ENCODE measurements around the gene MED29.
"Not testable (repeated sequence)": the region's sequence is repeated elsewhere in the genome, so short reads cannot be mapped to it uniquely, and the experiment has no call there.

The MED29 gene

GRCh38 chr19:39372047-39372802 lies 19.0 kb upstream of the MED29 start:
- no peak for FAIRE-seq

DNA sequence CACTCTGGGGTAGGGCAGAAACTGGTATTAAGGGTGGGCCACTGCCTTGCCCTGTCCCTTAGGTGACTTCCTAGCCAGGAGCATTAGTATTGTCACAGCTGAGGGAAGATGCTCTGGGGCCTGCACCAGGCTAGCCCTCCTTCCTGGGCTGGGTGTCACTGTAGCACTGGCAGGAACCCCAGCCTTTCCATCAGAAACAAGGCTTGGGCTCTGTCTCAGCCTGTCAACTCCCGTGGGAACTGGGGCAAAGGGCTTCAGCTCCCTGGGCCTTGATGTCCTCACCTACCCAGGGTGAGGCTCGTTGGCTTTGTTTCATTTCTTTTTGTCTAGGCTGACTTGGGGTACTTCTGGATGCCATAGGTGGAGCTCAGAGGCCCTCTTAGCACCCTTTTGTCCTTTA lies 18.2 kb upstream of the MED29 start:
- no peak for FAIRE-seq

DNA sequence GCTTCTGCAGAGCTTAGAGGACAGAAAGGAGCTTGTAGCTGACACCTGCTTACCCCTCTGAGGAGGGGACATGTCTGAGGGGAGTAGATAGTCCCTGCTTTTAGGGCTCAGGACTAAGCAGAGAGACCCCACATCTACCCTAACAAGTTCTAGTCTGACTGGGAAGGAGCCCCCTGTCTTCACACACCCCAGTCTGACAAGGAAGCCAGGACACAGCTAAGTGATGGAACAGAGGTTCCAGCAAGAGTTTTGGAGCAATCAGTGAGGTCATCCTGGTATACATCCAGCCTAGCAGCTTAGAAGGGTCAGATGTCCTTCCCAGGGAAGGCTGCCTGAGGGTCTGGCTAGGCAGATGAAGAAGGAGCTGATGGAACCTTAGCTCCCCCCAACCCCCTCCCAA lies 15.2 kb upstream of the MED29 start:
- FAIRE-seq = no peak

DNA sequence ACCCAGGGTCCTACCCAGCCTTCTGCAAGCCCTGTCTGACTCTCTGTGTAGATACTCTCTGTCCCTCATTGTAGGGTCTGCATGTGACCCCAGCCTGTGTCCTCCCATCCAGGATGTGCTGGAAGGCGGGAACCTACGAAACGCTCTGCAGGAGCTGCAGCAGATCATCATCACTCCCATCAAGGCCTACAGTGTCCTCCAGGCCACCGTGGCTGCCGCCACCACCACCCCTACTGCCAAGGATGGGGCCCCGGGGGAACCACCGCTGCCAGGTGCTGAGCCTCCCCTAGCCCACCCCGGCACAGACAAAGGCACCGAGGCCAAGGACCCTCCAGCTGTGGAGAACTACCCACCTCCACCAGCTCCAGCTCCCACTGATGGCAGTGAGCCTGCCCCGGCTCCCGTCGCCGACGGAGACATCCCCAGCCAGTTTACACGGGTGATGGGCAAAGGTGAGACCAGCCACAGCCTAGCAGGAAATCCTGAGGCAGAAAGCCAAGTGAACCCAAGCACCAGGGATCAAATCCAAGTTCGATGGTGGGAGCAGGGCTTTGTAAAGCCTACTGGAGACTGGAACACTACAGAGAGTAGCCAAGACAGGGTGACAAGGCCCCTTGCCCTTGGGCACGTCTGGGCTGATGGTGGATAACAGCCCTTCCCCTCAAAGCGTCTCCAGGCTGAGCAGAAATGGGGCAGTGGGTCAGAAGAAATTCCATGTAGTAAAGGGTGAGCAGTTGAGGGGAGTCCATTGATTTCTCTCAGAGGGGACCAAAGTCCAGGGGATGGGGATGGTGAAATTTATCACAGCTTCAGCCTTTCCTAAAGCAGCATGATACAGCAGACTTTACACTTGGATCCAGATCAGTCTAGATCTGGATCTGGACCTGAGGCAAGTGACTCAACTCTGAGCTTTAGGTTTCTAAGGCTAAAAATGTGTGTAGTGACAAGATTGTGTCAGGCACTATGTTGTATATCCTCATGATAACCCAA lies 13.5 kb upstream of the MED29 start:
- no peak for FAIRE-seq

DNA sequence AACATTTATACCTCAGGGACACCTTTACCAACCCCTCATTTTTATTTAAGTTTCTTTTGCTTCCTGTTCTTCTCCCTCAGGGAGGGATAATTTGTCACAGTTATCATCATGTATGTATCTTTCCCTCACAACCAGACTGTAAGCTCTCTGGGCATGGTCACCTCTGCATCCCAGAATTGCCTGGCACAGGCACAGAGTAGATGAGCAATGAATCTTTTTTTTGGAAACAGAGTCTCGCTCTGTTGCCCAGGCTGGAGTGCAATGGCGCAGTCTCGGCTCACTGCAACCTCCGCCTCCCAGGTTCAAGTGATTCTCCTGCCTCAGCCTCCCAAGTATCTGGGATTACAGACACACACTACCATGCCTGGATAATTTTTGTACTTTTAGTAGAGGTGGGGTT lies 11.8 kb upstream of the MED29 start:
- not testable (repeated sequence) for FAIRE-seq

- FAIRE-seq = no peak
Measured at GRCh38 chr19:39379865-39380396, 11.2 kb upstream of the MED29 start.

GRCh38 chr19:39380521-39381502 lies 10.4 kb upstream of the MED29 start:
- no peak for FAIRE-seq

DNA sequence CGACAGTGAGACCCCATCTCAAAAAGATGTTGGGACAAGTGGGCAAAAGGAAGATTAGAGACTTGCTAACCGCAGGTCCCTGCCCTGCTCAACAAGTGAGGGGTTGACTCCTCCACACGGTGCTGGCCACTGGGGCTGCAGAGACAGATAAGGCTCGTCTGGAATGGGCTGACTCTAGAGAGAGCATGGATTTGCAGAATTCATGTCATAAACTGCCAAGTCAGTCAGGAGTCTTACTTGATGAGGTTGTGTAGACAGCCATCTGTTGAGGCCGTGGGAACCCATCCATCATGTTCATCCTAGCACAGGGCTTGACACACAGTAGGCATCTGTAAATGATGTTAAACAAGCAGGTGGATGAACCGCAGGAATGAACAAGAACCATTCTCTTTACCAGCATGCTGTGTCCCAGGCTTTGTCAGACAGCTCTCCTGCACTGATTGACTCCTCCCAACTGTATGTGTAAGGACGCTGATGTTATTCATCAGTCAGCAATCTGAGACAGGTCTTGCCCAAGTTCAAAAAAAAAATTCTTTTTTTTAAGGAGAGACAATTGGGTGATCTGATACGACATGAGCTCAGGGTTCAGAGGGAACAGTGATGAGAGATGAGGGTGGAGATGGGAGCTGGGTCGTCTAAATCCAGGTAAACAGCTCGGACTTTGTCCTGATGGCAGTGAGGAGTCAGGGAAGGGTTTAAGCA lies 9.1 kb upstream of the MED29 start:
- FAIRE-seq = no peak

DNA sequence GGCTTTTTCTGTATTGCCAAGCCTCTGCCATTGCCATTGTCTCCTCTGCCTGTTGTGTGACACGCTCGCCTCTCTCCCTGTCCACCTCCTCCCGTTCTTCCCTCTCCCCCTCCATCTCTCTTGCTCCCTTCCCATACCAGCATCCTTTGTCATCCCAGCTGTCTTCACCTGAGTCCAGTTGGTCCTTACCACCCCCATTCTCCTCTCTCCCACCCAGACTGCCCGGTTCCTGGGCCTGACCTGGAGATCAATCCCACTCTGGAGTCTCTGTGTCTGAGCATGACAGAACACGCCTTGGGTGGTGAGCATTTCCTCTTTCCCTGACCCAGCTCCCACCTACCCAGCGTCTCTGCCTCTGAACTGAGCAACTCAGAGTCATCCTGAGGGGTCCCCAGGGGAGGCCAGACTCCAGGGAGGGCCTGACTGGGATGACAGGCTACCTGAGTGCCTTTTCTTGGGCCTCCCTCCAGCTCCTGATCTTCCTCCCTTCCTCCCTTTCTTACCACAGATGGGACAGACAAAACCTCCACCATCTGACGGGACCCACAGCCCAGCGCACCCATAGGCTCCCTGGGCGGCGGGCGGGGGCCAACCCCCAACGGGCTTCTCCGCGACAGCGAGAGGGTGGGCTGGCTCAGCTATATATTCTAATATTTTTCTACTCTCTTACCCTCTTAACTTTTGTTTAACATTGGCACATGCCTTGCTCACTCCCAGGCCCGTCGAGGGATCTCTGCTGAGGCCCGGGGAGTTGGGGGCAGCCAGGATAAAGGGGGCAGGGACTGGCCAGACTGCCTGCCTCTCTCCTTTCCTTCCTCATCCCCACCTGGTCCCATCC lies 8.0 kb upstream of the MED29 start:
- FAIRE-seq = no peak

DNA sequence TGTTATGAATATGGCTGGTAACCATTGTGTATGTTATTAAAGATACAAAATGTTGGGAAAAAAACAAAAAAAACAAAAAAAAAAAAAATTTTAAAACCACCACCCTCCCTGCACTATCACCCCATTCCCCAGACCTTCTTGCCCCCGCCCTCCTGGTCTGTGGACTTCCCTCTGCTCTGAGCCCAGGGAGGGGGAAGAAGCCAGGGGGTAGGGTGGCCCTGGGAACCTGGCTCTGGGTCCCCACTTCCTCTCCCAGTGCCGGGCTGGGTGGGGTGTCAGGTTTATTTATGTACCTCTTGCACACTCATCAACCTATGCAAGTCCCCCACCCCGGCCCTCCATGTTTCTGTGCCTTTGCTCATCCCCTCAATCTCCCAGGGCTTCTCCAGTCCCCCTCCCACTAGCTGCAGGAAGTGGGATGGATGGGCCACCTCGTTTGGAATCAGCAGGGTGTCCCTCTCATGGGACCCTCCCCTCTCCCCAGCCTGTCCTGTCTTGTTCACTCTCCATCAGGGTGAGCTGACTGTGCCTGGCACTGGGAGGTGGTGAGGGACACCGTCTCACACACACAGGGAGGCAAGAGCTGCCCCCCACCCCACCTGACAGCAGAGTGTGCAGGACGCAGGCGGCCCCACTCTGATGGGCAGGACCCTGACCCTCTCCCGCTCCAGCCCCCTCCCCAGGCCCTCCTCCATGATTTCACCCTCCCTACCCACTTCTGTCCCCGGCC lies 6.2 kb upstream of the MED29 start:
- no peak for FAIRE-seq

- FAIRE-seq = no peak
Measured at GRCh38 chr19:39385629-39386411, 5.4 kb upstream of the MED29 start.

GRCh38 chr19:39386557-39386956 lies 4.6 kb upstream of the MED29 start:
- FAIRE-seq = no peak

DNA sequence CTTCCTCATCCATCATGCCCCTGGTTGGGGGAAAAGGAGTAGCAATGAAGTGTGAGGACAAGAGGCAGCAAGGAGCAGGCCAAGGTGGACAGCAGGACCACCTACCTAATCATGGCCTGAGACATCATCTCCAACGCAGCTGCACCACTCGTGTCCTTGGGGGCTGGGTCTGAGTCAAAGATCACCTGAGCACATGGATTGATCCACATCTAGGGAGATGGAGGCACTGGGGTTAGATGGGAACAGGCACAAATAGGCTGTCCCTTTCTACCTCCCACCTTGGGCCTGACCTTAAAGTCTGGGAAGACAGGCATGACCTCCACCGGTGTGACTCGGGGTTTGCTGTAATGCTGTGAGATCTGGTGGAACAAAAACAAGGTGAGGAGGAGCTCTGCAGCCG lies 2.5 kb upstream of the MED29 start:
- FAIRE-seq = no peak

DNA sequence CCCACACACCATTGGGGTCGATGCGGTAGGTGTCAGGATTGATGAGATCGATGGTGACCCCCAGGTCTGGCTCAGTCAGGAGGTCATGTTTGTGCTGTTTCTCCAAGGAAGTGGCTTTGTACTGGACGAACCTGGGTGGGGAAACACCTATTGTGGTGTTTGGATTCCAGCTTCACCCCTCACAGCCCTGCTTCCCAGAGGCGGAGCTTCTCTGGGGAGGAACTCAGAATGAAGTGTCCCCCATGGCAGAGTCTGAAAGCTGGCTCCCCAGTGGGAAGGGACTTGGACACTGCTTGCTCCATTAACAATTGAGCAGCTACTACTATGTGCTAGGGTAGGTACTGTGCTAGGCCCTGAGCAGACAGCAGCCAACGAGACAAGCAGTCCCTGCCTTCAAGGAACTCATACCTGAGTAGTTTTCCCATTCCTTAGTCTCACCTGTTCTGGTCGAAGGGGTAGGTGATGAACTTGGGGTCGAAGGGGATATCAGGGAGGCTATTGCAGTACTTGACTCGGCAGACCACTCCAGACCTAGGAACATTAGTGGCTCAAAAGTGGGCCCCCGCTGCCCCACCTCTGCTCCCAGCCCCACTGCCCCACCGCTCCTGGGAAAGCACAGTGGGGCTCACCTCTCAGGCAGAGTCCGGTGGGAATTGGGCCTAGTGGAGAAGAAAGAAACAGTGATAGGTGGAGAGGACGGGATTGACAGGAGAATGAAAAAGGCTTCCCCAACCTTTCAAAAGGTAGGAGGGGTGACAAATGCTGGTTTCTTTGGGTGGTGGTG lies 1.4 kb upstream of the MED29 start:
- no peak for FAIRE-seq

- no peak for FAIRE-seq
Measured at GRCh38 chr19:39390451-39390750, 777 bp upstream of the MED29 start.

- no peak for FAIRE-seq
Measured at GRCh38 chr19:39397360-39398296, 6.5 kb downstream of the MED29 start.

DNA sequence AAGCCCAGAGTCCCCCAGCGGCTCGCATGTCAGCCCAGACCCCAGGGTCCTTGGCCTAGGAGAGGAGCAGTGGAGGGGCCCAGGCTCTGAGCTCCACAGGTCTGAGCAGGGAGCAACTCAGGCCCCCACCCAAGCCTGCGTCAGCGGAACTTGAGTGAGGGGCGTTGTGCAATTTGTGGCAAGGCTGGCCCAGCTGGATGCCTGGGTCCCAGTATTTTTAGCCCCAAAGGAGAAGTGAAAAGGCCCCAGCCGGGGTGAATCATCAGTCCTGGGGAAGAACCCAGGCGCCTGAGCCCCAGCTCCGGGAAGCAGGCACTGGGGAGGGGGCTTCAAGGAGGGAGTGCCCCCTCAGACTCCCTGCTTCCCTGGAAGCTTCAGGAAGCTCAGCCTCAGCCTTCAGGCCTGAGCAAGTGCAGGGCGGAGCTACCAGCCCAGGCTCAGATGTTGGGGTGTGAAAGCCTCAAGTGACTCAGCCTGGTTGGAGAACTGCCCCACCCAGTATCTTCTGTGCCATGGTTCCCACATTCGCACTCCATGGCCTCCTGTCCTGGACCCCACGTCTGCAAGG lies 7.2 kb downstream of the MED29 start:
- no peak for FAIRE-seq

Measured in TTC549 (cell line).